PC-3 (cell line): ENCODE results near the gene HOXC13. TPM values are rescaled to one million over a fixed set of nuclear protein-coding genes. Genes with fewer than 3 reads are reported as not detected.

Experiments used
- ATAC-seq: fragments of 200-7000 bp; cut with Tn5 transposase; 2 replicates; pipeline ENCODE4 v1.9.1; 2020; ENCODE audit warnings: mild to moderate bottlenecking, moderate library complexity
- BruUV-seq: library from RNA; stranded (reverse); fragments of 400-500 nt; replicated peaks from 2 replicates; lab custom pipeline; 2021; lab: Mats Ljungman, UMichigan
- CTCF ChIA-PET: fragments of 300-600 bp; sonication (Branson Sonifier 250); formaldehyde crosslinking; loops from one replicate; lab custom pipeline; 2022; ENCODE audit warnings: antibody characterized with exemption; lab: Charles Lee
- POLR2A ChIA-PET: fragments of 300-600 bp; sonication (Branson Sonifier 250); formaldehyde crosslinking; loops from one replicate; lab custom pipeline; 2022; ENCODE audit warnings: antibody characterized with exemption; ENCODE audit not compliant: unreplicated experiment; lab: Charles Lee
- DNase-seq: peaks from one replicate; pipeline ENCODE4 v3.0.0-alpha.2; 2015
- H2AFZ ChIP-seq: fragments of 300-600 bp; sonication (generic); 2 replicates; pipeline ENCODE4 v1.6.0; 2016; ENCODE audit warnings: antibody characterized with exemption, low read length
- H3F3A ChIP-seq: fragments of 300-600 bp; sonication (generic); one replicate; pipeline ENCODE4 v1.6.0; 2017; ENCODE audit warnings: antibody characterized with exemption, low read length, control low read depth, mild to moderate bottlenecking; ENCODE audit not compliant: unreplicated experiment
- H3K27ac ChIP-seq: fragments of 300-600 bp; sonication (generic); 2 replicates; pipeline ENCODE4 v1.5.1; 2016; ENCODE audit warnings: mild to moderate bottlenecking, low read length
- H3K27me3 ChIP-seq: fragments of 300-600 bp; sonication (generic); 2 replicates; pipeline ENCODE4 v1.6.1; 2016; ENCODE audit warnings: low read length, mixed read lengths
- H3K36me3 ChIP-seq: fragments of 300-600 bp; sonication (generic); 2 replicates; pipeline ENCODE4 v1.6.1; 2016; ENCODE audit warnings: low read depth, mixed run types, low read length, mixed read lengths
- H3K4me1 ChIP-seq: fragments of 300-600 bp; sonication (generic); 2 replicates; pipeline ENCODE4 v1.5.1; 2016; ENCODE audit warnings: low read length; ENCODE audit not compliant: insufficient read depth
- H3K4me2 ChIP-seq: fragments of 300-600 bp; sonication (generic); 2 replicates; pipeline ENCODE4 v1.6.0; 2016; ENCODE audit warnings: low read length
- H3K4me3 ChIP-seq: fragments of 300-600 bp; sonication (generic); 2 replicates; pipeline ENCODE4 v1.5.1; 2016; ENCODE audit warnings: mild to moderate bottlenecking, low read length, mixed read lengths
- H3K79me2 ChIP-seq: fragments of 300-600 bp; sonication (generic); 2 replicates; pipeline ENCODE4 v1.6.1; 2017; ENCODE audit warnings: low read length, mixed read lengths
- H3K9ac ChIP-seq: fragments of 300-600 bp; sonication (generic); 2 replicates; pipeline ENCODE4 v1.6.0; 2016; ENCODE audit warnings: mild to moderate bottlenecking, low read length
- H3K9me2 ChIP-seq: fragments of 300-600 bp; sonication (generic); replicated peaks from 2 replicates; pipeline ENCODE4 v1.6.1; 2016; ENCODE audit warnings: mixed run types, low read length, mixed read lengths
- H3K9me3 ChIP-seq: fragments of 300-600 bp; sonication (generic); 2 replicates; pipeline ENCODE4 v1.6.1; 2016; ENCODE audit warnings: low read length, mixed read lengths
- H4K20me1 ChIP-seq: fragments of 300-600 bp; sonication (generic); 2 replicates; pipeline ENCODE4 v1.6.1; 2016; ENCODE audit warnings: low read length, mixed read lengths
- EZH2 ChIP-seq: fragments of 300-600 bp; sonication (generic); IDR thresholded peaks from one replicate; pipeline ENCODE4 v1.6.1; 2017; ENCODE audit warnings: antibody characterized with exemption, mild to moderate bottlenecking, low read length; ENCODE audit not compliant: unreplicated experiment
- EZH2phosphoT487 ChIP-seq: fragments of 300-600 bp; sonication (generic); IDR thresholded peaks from 2 replicates; pipeline ENCODE4 v1.6.1; 2018; ENCODE audit warnings: mild to moderate bottlenecking, antibody characterized with exemption, low read length, borderline replicate concordance
- intact Hi-C: fragments of 100-400 bp; cut with micrococcal nuclease; formaldehyde crosslinking; loops from 2 replicates; pipeline ENCODE4 v1.9.0; 2023
- total RNA-seq: library from RNA; depleted of rRNA; stranded (reverse); fragments of >200 nt; gene quantifications from 2 replicates; pipeline ENCODE4 v1.2.3, GENCODE V29; 2014
- TF ChIP-seq, protein P1 (sequence below): fragments of 300-600 bp; sonication (generic); conservative IDR thresholded peaks from 2 replicates; pipeline ENCODE4 v1.5.1; 2017; ENCODE audit warnings: antibody characterized with exemption, low read depth, mild to moderate bottlenecking, low read length

The HOXC13 gene
- total RNA-seq, 1 experiment from 2014 or later = 9.0 TPM

DNA sequence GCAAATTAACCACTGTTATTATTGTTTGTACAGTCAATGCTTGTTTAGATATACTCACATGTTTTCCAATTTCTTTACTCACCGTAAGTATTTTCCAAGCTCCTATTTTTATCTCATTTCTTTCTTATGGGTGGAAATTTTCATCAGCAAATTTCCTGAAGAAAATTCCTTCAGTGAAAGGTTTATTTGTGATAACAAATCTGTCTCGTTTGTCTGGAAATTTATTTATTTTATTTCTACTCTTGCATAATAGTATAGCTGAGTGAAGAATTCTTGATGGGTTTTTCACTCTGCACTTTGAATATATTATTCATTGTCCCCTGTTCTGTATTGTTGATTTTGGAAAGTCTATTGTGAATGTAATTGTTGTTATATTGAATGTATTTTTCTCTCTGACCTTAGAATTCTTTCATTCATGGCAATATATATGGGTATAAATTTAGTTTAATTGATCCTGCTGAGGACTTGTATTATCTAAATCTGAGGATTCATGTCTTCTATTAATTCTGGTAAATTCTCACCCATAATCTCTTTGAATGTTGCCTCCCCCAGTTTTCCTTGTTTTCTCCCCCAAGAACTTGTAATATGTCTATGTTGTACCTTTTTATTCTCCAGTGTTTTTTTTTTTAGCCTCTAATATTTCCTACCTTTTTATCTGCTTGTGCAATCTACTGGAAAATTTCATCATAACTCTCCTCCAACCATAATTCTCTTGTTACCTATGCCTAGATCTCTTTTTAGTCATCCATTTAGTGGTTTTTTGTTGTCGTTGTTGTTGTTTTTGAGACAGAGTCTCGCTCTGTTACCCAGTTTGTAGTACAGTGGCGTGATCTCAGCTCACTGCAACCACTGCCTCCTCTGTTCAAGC lies 21.6 kb upstream of the HOXC13 start:
- Histone ChIP-seq H2AFZ (no peak overlapping the region), H3K9me2 (no peaks in the 10 kb centered on the region), H3K36me3 (no peaks in the 10 kb centered on the region), H3K27ac (no peak overlapping the region), H3F3A (no peaks in the 10 kb centered on the region), H3K4me3 (no peak overlapping the region), H3K9me3 (no peaks in the 10 kb centered on the region), H3K4me2 (no peak overlapping the region), H3K27me3 (no peaks in the 10 kb centered on the region), H4K20me1 (no peaks in the 10 kb centered on the region), H3K9ac (no peak overlapping the region), H3K4me1 (no peaks in the 10 kb centered on the region), H3K79me2 (no peaks in the 10 kb centered on the region)
- ATAC-seq = no peak
- POLR2A ChIA-PET = no interaction called here
- CTCF ChIA-PET = no interaction called here
- TF ChIP-seq EZH2 (no peak), EZH2phosphoT487 (no peak)
- TF ChIP-seq, protein P1, sequence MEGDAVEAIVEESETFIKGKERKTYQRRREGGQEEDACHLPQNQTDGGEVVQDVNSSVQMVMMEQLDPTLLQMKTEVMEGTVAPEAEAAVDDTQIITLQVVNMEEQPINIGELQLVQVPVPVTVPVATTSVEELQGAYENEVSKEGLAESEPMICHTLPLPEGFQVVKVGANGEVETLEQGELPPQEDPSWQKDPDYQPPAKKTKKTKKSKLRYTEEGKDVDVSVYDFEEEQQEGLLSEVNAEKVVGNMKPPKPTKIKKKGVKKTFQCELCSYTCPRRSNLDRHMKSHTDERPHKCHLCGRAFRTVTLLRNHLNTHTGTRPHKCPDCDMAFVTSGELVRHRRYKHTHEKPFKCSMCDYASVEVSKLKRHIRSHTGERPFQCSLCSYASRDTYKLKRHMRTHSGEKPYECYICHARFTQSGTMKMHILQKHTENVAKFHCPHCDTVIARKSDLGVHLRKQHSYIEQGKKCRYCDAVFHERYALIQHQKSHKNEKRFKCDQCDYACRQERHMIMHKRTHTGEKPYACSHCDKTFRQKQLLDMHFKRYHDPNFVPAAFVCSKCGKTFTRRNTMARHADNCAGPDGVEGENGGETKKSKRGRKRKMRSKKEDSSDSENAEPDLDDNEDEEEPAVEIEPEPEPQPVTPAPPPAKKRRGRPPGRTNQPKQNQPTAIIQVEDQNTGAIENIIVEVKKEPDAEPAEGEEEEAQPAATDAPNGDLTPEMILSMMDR = no peak
- no peak for DNase-seq
- intact Hi-C loops = loop anchor here (5.0 kb wide), 1 partner anchor 35 kb away; no protein-coding TSS in a partner anchor
- BruUV-seq = no TSS peak

DNA sequence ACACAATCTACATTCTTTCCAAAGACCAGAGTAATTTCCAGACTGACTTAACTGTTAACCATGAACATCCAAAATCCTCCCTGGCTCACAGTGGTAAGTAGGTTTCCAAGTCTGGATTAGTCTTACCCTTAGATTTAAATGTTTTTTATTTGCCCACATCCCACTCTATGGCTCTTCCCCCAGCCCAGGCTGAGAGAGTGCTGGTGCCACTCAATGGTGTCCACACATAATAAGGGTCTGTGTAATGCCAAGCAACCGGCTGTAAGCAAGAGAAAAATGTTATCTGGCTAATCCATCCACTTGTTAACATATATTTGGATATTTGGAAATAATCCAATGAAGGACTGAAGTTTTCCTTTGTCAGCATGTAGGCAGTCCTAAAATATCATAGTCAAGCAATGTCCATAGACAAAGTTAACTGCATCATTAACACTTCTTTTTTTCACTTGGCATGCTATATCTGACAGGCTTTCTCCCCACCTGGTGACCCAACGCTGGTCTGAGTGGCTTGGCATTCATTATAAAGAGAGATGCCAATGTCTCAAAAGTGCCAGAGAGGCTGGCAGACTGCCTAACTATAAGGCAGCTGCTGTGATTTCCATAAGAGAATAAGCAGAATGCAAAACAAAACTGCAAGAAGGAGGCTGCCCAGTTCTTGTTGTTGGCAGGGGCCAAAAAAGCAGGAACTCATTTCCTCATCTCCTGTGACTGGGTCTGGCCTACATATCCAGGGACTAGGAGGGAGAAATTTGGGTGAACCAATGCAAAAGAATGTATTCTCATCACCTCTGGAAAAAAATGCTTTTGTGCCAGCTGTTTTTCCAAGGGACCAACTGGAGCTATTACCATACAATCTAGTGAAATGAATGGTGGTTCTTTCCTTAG lies 13.9 kb upstream of the HOXC13 start:
- no TSS peak for BruUV-seq
- no peak overlapping the region for H3K4me2 ChIP-seq
- no peak overlapping the region for H3K4me3 ChIP-seq
- no peak overlapping the region for H3K9ac ChIP-seq
- H3K27ac ChIP-seq = no peak overlapping the region
- ATAC-seq (no peak), DNase-seq (no peak)
- H3K9me2 ChIP-seq = no peaks in the 10 kb centered on the region
- TF ChIP-seq EZH2 (no peak), EZH2phosphoT487 (no peak)
- TF ChIP-seq, protein P1 = no peak
- H3K4me1 ChIP-seq = no peaks in the 10 kb centered on the region; the same call in 1 of the 2 replicates
- intact Hi-C loops = no loop called here
- CTCF ChIA-PET = no interaction called here
- POLR2A ChIA-PET = no interaction called here
- H2AFZ ChIP-seq = no peak overlapping the region
- no peaks in the 10 kb centered on the region for H3K9me3 ChIP-seq
- no peaks in the 10 kb centered on the region for H3K36me3 ChIP-seq
- H3K79me2 ChIP-seq = no peaks in the 10 kb centered on the region
- no peaks in the 10 kb centered on the region for H3F3A ChIP-seq
- no peaks in the 10 kb centered on the region for H4K20me1 ChIP-seq
- peaks cover 18% of the 10 kb centered on the region for H3K27me3 ChIP-seq
